Measurements from ENCODE around the gene AKR1C2.
"Not testable (repeated sequence)": the region's sequence is repeated elsewhere in the genome, so short reads cannot be mapped to it uniquely, and the experiment has no call there.

GRCh38 chr10:4988000-4988641 is 15.5 kb downstream of the AKR1C2 start:
- TF ChIP-seq POLR2A, CTCF (IDR thresholded peaks at IDR 0.05): not testable (repeated sequence)
